Activated T-cell treated with anti-CD3 and anti-CD28 coated beads, Interleukin-2, amount 50 U/mL, for 72 hours (primary cell): ENCODE measurements around the gene PKIB. TPM values are rescaled to one million over a fixed set of nuclear protein-coding genes. Genes with fewer than 3 reads are reported as not detected.
A peak's percentile ranks its signal among the peaks of the same experiment; 100 is the strongest.
"Not testable (repeated sequence)": the region's sequence is repeated elsewhere in the genome, so short reads cannot be mapped to it uniquely, and the experiment has no call there.

Experiments
- ATAC-seq, 2 donors: fragments of 150-1000 bp; cut with Tn5 transposase; replicated peaks in 1 of 2; 2 replicates each; pipeline ENCODE4 v1.10.0; 2021; ENCODE audit warnings: moderate library complexity in 2 of 2, mild to moderate bottlenecking in 1 of 2
- DNase-seq, 2 donors: peaks; one replicate each; pipeline ENCODE4 v3.0.0; 2021 to 2022; ENCODE audit warnings: mixed read lengths in 1 of 2
- H3K27ac Mint-ChIP-seq: one replicate; pipeline ENCODE4 v1.8.0; 2022; ENCODE audit warnings: mild to moderate bottlenecking, moderate library complexity, mixed read lengths
- H3K27me3 Mint-ChIP-seq: one replicate; pipeline ENCODE4 v1.8.0; 2022; ENCODE audit warnings: low read depth, mixed read lengths
- H3K36me3 Mint-ChIP-seq, 2 donors: one replicate each; pipeline ENCODE4 v1.8.0; 2022; ENCODE audit warnings: mixed read lengths in 2 of 2, mild to moderate bottlenecking in 1 of 2; ENCODE audit not compliant: insufficient read depth in 2 of 2
- H3K4me1 Mint-ChIP-seq: one replicate; pipeline ENCODE4 v1.8.0; 2022; ENCODE audit warnings: low read depth, mixed read lengths
- H3K4me3 Mint-ChIP-seq, 2 donors: one replicate each; pipeline ENCODE4 v1.8.0; 2022; ENCODE audit warnings: mild to moderate bottlenecking in 2 of 2, mixed read lengths in 2 of 2, moderate library complexity in 2 of 2
- H3K9me3 Mint-ChIP-seq, 2 donors: one replicate each; pipeline ENCODE4 v1.8.0; 2022; ENCODE audit warnings: mixed read lengths in 2 of 2
- total RNA-seq, 2 donors: library from RNA; stranded (reverse); gene quantifications; one replicate each; pipeline ENCODE4 v1.2.3, GENCODE V29; 2022

PKIB gene
- total RNA-seq, 2 donors from 2014 or later = 0.79 to 2.0 TPM

GRCh38 chr6:122748945-122749344 lies 138.7 kb downstream of the PKIB start:
- not testable (repeated sequence) for H3K9me3 Mint-ChIP-seq, H3K4me3 Mint-ChIP-seq, ATAC-seq, H3K36me3 Mint-ChIP-seq, DNase-seq, H3K27me3 Mint-ChIP-seq, H3K27ac Mint-ChIP-seq
- H3K4me1 Mint-ChIP-seq = peaks cover 15% of the 10 kb centered on the region

- ATAC-seq (no peak), DNase-seq (no peak)
- H3K27me3 Mint-ChIP-seq = no peaks in the 10 kb centered on the region
- no peak overlapping the region for H3K27ac Mint-ChIP-seq
- peaks cover 21% of the 10 kb centered on the region for H3K4me1 Mint-ChIP-seq
- H3K9me3 Mint-ChIP-seq = peaks cover 2 to 3% of the 10 kb centered on the region in 2 donors
- no peak overlapping the region for H3K4me3 Mint-ChIP-seq
- H3K36me3 Mint-ChIP-seq = peaks cover 0 to 2% of the 10 kb centered on the region in 2 donors
Measured at GRCh38 chr6:122749451-122750050, 139.3 kb downstream of the PKIB start.

- Mint-ChIP-seq H3K9me3 (peaks cover 2 to 6% of the 10 kb centered on the region in 2 donors), H3K27ac (peak overlapping the region; percentile 51), H3K27me3 (no peaks in the 10 kb centered on the region), H3K36me3 (peaks cover 0 to 2% of the 10 kb centered on the region in 2 donors), H3K4me3 (peak overlapping the region; percentile 18 to 59), H3K4me1 (peaks cover 24% of the 10 kb centered on the region)
- DNase-seq = no peak
- peak; percentile 65 to 72 for ATAC-seq
Measured at GRCh38 chr6:122751326-122751725, 141.1 kb downstream of the PKIB start.

GRCh38 chr6:122752459-122752858 lies 142.3 kb downstream of the PKIB start:
- peaks cover 2 to 8% of the 10 kb centered on the region in 2 donors for H3K9me3 Mint-ChIP-seq
- no peak overlapping the region for H3K27ac Mint-ChIP-seq
- peaks cover 0 to 2% of the 10 kb centered on the region in 2 donors for H3K36me3 Mint-ChIP-seq
- no peaks in the 10 kb centered on the region for H3K27me3 Mint-ChIP-seq
- ATAC-seq (no peak), DNase-seq (no peak)
- H3K4me3 Mint-ChIP-seq = no peak overlapping the region
- peaks cover 24% of the 10 kb centered on the region for H3K4me1 Mint-ChIP-seq

GRCh38 chr6:122753000-122753687 lies 142.9 kb downstream of the PKIB start:
- Mint-ChIP-seq H3K9me3 (peaks cover under 1 to 6% of the 10 kb centered on the region in 2 donors), H3K4me1 (peaks cover 24% of the 10 kb centered on the region), H3K4me3 (no peak overlapping the region), H3K27me3 (no peaks in the 10 kb centered on the region), H3K27ac (no peak overlapping the region), H3K36me3 (peaks cover 0 to under 1% of the 10 kb centered on the region in 2 donors)
- no peak for DNase-seq
- ATAC-seq = no peak

GRCh38 chr6:122753688-122754056 lies 143.5 kb downstream of the PKIB start:
- H3K36me3 Mint-ChIP-seq = no peaks in the 10 kb centered on the region
- H3K4me1 Mint-ChIP-seq = peaks cover 24% of the 10 kb centered on the region
- no peak overlapping the region for H3K4me3 Mint-ChIP-seq
- ATAC-seq (no peak), DNase-seq (no peak)
- no peaks in the 10 kb centered on the region for H3K27me3 Mint-ChIP-seq
- no peak overlapping the region for H3K27ac Mint-ChIP-seq
- H3K9me3 Mint-ChIP-seq = peaks cover 0 to 6% of the 10 kb centered on the region in 2 donors

GRCh38 chr6:122754191-122754731 lies 144.1 kb downstream of the PKIB start:
- no peak for ATAC-seq
- Mint-ChIP-seq H3K27ac (no peak overlapping the region), H3K9me3 (peaks cover 0 to 6% of the 10 kb centered on the region in 2 donors), H3K36me3 (no peaks in the 10 kb centered on the region), H3K27me3 (no peaks in the 10 kb centered on the region), H3K4me1 (peaks cover 29% of the 10 kb centered on the region), H3K4me3 (no peak overlapping the region)
- no peak for DNase-seq

- H3K9me3 Mint-ChIP-seq = peaks cover 0 to 6% of the 10 kb centered on the region in 2 donors
- no peak for DNase-seq
- no peaks in the 10 kb centered on the region for H3K36me3 Mint-ChIP-seq
- H3K27me3 Mint-ChIP-seq = no peaks in the 10 kb centered on the region
- no peak overlapping the region for H3K27ac Mint-ChIP-seq
- H3K4me1 Mint-ChIP-seq = peaks cover 27% of the 10 kb centered on the region
- ATAC-seq = no peak
- H3K4me3 Mint-ChIP-seq = no peak overlapping the region
Measured at GRCh38 chr6:122755901-122756300, 145.7 kb downstream of the PKIB start.

- Mint-ChIP-seq H3K27ac (no peak overlapping the region), H3K27me3 (peaks cover 3% of the 10 kb centered on the region), H3K4me3 (no peak overlapping the region), H3K4me1 (peaks cover 16% of the 10 kb centered on the region), H3K9me3 (peaks cover 2 to 4% of the 10 kb centered on the region in 2 donors), H3K36me3 (no peaks in the 10 kb centered on the region)
- no peak for DNase-seq
- peak; percentile 79 to 89 for ATAC-seq
Measured at GRCh38 chr6:122758927-122759334, 148.7 kb downstream of the PKIB start.

- DNase-seq (no peak), ATAC-seq (no peak)
- peak overlapping the region; percentile 60 for H3K27ac Mint-ChIP-seq
- no peaks in the 10 kb centered on the region for H3K36me3 Mint-ChIP-seq
- H3K4me3 Mint-ChIP-seq = no peak overlapping the region
- peaks cover 8% of the 10 kb centered on the region for H3K4me1 Mint-ChIP-seq
- peaks cover 6% of the 10 kb centered on the region for H3K27me3 Mint-ChIP-seq
- peaks cover 2% of the 10 kb centered on the region in 2 donors for H3K9me3 Mint-ChIP-seq
Measured at GRCh38 chr6:122760330-122760729, 150.1 kb downstream of the PKIB start.

GRCh38 chr6:122766256-122766655 lies 156.1 kb downstream of the PKIB start:
- H3K9me3 Mint-ChIP-seq = peaks cover 0 to 2% of the 10 kb centered on the region in 2 donors
- H3K27ac Mint-ChIP-seq = no peak overlapping the region
- H3K36me3 Mint-ChIP-seq = no peaks in the 10 kb centered on the region
- no peak for ATAC-seq
- no peak overlapping the region for H3K4me3 Mint-ChIP-seq
- H3K27me3 Mint-ChIP-seq = peaks cover 40% of the 10 kb centered on the region
- DNase-seq = no peak
- no peaks in the 10 kb centered on the region for H3K4me1 Mint-ChIP-seq

- no peaks in the 10 kb centered on the region for H3K36me3 Mint-ChIP-seq
- H3K9me3 Mint-ChIP-seq = peaks cover 0 to 3% of the 10 kb centered on the region in 2 donors
- no peak overlapping the region for H3K27ac Mint-ChIP-seq
- peaks cover 51% of the 10 kb centered on the region for H3K27me3 Mint-ChIP-seq
- no peaks in the 10 kb centered on the region for H3K4me1 Mint-ChIP-seq
- no peak overlapping the region for H3K4me3 Mint-ChIP-seq
- no peak for DNase-seq
- no peak for ATAC-seq
Measured at GRCh38 chr6:122770835-122771601, 160.8 kb downstream of the PKIB start.
